22Rv1 (cell line): ENCODE results near the gene KIRREL1.

Experiments used
- H3K27ac ChIP-seq: fragments of 450-650 bp; 2 replicates; pipeline ENCODE4 v1.5.1; 2017
- ZFX ChIP-seq: fragments of 450-650 bp; IDR thresholded peaks from 2 replicates; pipeline ENCODE4 v1.6.1; 2017; ENCODE audit warnings: antibody characterized with exemption, borderline replicate concordance
- TF ChIP-seq, protein P1 (sequence below): fragments of 450-650 bp; IDR thresholded peaks from 2 replicates; pipeline ENCODE4 v1.5.1; 2017; ENCODE audit warnings: mild to moderate bottlenecking

The KIRREL1 gene

GRCh38 chr1:158007667-158008386 lies 14.4 kb downstream of the KIRREL1 start:
- H3K27ac ChIP-seq: no peak overlapping the region
- TF ChIP-seq, protein P1, sequence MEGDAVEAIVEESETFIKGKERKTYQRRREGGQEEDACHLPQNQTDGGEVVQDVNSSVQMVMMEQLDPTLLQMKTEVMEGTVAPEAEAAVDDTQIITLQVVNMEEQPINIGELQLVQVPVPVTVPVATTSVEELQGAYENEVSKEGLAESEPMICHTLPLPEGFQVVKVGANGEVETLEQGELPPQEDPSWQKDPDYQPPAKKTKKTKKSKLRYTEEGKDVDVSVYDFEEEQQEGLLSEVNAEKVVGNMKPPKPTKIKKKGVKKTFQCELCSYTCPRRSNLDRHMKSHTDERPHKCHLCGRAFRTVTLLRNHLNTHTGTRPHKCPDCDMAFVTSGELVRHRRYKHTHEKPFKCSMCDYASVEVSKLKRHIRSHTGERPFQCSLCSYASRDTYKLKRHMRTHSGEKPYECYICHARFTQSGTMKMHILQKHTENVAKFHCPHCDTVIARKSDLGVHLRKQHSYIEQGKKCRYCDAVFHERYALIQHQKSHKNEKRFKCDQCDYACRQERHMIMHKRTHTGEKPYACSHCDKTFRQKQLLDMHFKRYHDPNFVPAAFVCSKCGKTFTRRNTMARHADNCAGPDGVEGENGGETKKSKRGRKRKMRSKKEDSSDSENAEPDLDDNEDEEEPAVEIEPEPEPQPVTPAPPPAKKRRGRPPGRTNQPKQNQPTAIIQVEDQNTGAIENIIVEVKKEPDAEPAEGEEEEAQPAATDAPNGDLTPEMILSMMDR: no peak
- TF ChIP-seq ZFX: no peak

DNA sequence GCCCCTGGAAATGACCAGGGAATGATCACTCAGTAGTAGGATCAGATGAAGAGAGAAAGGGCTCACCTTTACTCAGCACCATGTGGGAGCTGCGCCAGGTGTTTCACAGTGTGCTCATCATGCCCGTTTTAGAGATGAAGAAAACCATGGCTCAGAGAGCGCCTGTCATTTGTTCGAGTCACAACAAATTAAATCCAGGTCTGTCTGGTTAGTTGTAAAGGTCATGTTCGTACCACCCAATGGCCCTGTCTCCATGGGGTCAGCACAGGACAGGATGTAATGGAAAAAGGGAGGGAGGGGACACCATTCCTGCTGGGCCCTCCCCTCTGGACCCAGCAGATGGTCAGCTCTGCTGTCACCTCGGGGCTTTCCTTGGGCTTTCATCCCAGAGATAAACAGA lies 15.2 kb downstream of the KIRREL1 start:
- TF ChIP-seq ZFX: no peak
- TF ChIP-seq, protein P1: no peak
- no peak overlapping the region for H3K27ac ChIP-seq

DNA sequence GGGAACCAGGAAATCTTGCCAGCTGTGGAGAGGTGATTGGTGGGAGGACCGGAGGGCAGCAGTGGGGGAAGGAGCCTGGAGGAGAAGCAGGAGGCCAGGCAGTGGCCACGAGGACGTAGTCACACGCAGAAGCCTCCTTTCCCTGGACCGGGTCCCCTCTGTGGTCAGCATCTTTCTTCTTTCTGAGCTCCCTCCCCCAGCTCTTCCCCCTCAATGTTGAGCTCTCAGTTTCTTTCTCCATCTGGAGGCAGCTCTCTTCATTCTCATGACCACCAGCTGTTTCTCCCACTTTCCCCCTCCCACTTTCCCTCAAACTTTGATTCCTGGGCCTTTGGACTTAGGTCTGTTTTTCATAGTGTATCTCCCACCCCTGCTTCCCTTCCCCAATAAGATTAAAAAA lies 18.3 kb downstream of the KIRREL1 start:
- TF ChIP-seq, protein P1: no peak
- H3K27ac ChIP-seq: no peak overlapping the region

GRCh38 chr1:158013840-158014730 lies 20.6 kb downstream of the KIRREL1 start:
- no peak for TF ChIP-seq ZFX
- TF ChIP-seq, protein P1: no peak
- H3K27ac ChIP-seq: no peak overlapping the region

DNA sequence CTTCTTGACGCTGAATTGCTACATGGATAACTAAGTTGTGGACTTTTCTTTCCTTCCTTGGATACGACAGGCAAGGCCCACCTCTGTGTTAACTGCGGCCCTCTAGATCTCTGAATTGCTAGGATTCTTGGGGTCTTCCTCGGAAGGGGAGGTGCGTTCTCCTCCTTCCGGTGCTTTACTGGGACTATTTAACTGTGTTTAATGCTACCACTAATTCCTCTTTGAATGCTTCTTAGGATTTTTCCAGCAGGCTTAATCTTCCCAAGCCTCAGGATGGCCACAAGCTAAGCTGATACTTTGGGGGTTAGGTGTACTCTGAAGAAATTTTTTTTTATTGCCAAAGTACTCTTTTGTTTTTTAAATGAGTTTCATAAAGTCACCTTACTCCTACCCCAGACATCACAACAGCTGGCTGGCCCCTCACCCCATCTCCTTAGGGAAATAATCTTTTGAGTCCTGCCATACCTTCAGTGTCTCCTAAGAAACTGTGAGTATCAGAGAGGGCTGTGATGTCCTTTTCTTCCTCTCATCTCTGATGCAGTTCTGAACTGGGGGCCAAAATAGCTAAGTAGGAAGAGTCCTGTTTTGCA lies 21.4 kb downstream of the KIRREL1 start:
- no peak overlapping the region for H3K27ac ChIP-seq
- TF ChIP-seq, protein P1: no peak
- TF ChIP-seq ZFX: no peak

- H3K27ac ChIP-seq: no peak overlapping the region
- TF ChIP-seq, protein P1: no peak
- TF ChIP-seq ZFX: no peak
Measured at GRCh38 chr1:158016651-158017335, 23.3 kb downstream of the KIRREL1 start.
